GM19238 (cell line): Measurements from ENCODE around the gene NRG3.

ENCODE experiments used
- DNase-seq: peaks from one replicate; pipeline ENCODE4 v3.0.0; 2011; ENCODE audit warnings: low spot score; ENCODE audit not compliant: insufficient read length

Gene NRG3

DNA sequence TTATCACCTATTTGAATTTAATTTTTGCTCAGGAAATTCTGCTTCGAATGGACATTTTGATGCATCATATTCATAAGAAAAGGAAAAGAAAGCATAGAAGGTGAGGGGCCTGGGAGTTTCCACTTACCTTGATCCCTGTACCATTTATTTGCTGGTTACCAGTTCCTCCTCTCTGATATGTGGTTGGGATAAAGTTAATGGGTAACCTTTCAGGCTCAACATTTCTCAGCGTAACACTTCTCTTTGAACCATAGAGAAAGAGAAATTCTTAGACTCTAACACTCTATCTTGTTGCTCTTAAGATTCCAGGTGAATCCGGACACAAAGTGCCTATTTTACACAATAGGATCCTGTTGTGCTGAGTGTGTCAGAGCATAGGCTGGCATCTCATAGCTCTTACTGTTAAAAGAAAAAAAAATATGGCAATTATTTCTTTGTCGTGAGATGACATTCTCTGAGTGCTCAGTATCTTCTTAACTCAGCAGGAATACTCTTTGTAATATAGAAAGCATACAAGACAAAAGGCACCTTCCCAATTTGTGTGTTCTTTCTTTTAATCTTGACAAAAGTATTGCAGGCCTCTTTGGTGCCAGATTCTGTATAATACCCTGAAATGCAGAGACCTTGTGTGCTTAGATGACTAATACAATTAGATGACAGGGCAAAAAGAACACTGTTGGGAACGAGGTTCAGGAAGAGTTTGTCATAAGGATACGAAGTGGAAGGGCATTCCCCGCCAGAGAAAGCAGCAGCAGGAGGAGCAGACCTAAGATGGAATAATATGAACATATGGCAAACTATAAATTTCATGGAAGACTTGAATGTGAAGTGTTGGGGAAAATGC, 689.6 kb downstream of the NRG3 start:
- no peak for DNase-seq

DNA sequence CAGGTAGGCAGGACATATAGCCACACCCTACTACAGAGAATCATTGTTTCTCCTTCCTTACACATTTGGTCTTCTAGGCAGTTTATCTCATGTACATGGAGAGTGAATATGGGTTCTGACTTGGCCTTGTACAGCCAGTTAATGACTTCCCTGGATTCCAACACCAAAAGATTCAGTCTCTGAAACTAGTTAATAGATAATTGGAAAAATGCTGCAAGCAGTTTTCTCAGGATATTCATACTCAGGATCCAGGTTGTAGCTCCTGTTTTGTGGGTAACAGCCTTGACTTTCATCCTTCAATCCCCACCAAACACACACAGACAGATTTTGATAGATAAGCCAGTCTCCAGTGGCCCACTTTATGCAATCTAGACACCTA, 690.2 kb downstream of the NRG3 start:
- no peak for DNase-seq

DNA sequence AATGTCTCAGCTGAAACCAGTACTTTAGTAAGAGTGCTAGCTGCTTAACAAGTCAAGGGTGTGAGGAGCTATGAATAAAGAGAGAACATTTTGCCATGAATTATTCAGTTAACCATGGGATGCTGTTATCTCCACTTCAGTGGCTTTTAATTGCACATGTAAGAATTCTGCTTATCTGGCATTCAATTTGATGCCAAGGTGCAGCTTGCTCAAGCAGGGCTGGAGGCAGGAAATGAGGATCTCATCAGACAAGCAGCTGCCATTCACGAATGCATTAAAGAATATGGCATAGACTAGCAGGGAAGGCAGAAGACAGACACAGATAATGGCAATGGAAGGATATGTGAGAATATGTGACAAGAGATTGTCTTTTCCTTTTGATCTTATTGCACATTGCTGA, 697.8 kb downstream of the NRG3 start:
- no peak for DNase-seq

DNA sequence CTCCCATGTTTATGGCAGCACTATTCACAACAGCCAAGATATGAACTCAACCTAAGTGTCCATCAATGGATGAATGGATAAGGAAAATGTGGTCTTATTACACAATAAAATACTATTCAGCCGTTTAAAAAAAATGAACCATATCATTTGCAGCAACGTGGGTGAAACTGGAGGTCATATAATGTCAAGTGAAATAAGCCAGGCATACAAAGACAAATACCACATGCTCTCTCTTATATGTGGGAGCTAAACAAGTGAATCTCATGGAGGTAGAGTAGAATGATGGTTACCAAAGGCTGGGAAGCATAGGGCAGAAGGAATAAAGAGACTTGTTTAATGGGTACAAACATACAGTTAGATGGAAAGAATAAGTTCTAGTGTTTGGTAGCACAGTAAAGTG, 699.1 kb downstream of the NRG3 start:
- no peak for DNase-seq

DNA sequence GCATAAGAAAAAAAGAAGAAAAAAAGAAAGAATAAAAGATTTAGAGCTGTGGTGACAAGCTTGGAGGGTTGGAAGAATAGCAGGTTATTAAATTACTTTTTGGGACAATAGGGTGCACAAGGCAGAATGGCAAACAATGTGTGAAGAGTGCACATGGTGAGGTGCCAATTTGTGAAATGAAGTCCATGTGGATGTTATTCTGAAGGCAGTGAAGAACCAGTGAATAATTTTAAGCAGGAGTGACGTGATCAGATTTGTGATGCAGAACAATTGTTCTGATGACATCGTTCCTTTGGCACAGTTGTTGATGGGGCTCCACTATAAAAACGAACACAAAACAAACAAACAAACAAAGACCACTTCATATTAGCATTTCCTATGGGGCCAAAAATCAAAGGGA, 700.3 kb downstream of the NRG3 start:
- no peak for DNase-seq

DNA sequence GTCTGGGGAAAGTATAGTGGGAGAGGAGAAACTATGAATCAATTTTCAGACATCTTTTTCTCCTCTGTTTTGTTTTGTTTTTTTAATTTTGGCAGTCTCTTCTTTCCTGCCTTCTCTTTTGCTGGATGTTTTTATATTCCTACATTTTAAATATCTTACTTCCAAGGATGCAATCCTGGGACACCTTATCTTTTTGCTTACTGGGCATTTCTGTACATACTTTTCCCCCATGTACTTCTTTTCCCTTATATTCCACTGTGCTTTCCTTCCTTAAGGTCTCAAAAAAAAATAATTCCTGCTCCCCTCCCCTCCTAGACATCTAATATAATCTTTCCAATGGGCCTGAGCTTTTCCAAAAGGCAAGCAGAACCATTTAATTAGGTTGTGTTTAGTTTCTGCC, 701.1 kb downstream of the NRG3 start:
- DNase-seq, result no peak

DNA sequence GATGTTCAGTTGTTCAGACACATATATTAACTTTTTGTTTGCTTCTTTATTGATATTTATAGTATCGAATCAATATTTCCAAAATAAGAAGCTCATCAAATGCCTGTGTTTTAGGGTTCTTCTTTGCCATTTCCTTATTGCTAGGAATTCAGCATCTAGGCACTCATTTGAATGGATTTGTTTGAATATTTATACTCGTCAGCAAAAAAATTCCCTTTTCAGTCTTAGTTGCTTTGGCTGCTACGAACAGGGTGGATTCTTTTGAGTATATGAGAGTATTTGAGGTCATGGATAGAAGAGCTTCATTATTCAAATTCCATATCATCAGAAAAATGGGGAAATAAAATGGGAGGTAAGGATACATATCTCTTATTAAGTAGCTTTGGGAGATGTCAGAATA, 706.9 kb downstream of the NRG3 start:
- no peak for DNase-seq

DNA sequence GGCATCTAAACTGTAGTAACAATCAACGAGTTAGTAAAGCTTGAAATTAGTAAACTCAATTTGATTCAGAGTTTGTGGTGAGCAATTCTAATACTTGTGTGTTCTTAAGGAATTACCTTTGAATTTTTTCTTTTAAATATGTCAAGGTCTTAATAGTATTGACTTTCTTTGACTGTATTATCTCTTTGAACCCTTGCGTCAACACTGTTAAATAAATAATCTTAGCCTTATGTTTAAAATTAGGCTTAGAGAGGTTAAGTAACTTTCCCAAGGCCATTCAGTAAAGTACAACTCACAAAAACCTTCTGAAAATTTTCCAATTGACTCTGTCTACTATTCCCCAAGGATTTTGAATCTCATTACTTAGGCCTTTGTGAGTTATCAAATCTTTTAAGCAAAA, 716.4 kb downstream of the NRG3 start:
- DNase-seq, result no peak

DNA sequence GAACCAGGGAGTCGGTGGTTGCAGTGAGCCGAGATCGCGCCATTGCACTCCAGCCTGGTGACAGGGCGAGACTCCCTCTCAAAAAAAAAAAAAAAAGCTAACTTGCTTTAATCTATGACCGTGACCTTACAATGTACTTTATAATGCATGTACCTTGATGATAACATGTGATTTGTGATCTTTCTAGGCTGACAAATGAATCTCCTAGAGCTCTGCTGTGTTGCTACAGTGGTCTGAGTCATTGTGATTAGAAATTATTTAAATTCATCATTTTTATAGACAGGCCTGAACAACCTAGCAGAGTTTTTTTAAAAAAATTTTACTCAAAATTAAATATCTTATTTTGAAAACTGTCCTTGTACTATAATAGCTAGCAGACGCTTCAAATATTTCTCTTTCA, 722.8 kb downstream of the NRG3 start:
- no peak for DNase-seq

DNA sequence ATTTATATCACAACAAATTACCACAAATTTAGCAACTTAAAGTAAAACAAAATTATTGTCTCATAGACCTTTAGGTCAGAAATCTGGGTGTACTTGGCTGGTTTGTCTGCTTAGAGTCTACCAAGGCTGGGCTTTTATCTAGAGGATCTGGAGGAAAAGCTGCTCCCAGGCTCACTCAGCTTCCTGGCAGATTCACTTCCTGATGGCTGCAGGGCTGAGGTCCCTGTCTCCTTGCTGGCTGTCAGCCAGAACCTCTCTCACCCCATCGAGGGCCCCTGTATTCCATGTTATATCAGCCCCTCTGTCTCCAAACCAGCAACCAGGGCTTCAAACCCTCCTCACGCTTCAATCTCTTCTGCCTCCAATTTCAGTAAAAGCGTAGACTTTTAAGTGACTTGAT, 734.9 kb downstream of the NRG3 start:
- no peak for DNase-seq

DNA sequence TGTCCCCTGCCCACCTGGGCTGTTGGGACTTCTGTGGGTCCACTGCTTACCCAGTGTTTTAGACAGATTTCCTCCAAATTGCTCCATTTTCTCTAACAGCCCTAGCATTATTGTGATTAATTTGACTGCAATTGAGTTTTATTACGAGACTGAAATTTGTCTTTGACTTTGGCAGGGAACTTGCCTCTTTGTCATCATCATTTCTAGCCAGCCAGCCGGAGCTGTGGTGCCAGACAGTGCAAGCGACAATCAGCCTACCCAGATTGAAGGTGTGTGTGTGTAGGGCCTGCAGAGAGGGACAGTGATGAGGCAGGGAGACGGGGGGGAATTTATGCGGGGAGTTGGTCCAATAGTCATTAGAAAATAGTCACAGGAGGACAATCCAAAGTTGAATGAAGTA, 743.0 kb downstream of the NRG3 start:
- no peak for DNase-seq

DNA sequence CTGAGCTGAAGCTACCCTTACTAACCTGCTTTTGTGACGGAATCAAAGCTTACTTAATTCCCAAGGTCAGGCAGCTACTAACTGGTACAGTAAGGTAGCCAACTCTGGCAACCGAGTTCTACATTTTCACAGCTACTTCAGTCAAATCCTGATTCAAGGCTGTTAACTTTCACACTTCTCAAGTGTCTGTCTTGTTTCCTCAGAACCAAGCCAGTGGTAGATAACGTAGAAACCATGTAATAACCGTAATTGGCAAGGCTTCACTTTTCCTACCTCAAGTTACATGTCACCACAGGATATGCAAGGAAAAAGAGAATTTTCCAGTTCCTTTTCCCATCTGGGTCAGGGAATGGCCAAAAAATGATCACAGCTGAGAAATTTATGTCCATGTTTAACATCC, 746.7 kb downstream of the NRG3 start:
- no peak for DNase-seq

DNA sequence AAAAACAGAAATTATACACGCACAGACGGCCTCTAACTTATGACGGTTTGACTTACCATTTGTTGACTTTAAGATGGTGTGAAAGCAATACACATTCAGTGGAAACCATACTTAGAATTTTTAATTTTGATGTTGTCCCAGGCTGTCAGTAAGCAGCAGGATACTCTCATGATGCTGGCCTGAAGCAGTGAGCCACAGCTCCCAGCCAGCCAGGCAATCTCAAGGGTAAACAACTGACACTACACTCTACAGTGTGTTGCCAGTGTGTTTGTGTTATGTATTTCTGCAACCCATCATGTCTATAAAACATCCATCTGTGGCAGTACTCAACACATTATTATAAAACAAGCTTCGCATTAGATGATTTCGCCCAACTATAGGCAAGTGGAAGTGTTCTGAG, 747.5 kb downstream of the NRG3 start:
- no peak for DNase-seq

DNA sequence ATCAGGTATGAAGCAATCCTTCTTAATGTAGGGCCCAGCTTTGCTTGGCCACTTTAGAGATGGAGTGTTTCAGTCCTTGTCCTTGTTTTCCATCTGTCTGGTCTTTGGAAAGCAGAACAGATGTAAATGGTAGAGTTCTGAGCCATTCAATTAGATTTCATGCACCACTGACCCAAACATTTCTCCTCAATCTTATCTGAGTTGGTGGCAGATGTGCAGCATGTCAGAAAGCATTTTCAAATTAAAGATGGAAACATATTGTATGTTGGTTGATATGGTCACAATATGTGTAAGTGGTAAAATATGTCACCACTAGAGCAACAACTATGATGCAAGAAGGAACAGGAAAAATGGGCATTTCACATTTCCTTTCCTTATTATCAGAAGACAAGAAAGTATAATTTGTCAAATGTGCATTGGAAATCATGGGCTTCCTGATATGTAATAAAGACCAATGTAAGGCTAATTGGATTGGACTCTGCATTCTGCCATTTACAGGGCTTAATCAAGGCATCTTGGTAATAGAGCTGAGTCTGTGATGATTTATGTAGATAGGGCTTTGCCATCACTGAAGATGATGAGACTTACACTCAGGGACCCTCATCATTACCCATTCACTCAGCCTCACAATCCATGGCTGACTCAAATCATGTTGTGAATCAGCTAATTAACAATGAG, 750.7 kb downstream of the NRG3 start:
- no peak for DNase-seq

DNA sequence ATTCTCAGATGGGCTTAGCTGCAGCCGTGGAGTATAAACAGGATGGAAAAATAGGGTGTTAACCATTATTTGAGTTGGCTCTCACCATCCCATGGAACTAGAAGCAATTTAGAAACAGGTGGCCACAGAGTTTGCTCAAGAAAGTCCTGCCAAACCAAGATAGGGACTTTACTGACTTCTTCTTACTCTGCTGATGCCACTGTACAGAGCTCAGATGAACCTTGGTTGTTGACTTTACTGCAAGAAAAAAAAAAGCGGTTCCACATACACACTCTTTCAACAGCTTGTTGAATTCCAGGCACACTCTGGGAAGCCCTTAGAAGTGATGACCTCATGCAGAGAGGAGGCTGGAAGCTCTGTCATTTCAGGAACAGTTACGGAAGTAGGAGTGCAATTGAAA, 753.4 kb downstream of the NRG3 start:
- no peak for DNase-seq

DNA sequence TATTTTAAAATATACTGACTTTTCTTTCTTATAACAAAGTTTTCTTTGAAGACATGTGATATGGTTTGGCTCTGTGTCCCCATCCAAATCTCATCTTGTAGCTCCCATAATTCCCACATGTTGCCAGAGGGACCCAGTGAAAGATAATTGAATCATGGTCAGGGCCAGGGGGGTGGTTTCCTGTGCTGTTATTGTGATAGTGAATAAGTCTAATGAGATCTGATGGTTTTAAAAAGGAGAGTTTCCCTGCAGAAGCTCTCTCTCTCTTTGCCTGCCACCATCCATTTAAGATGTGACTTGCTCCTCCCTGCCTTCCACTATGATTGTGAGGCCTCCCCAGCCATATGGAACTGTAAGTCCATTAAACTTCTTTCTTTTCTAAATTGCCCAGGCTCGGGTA, 768.1 kb downstream of the NRG3 start:
- no peak for DNase-seq

DNA sequence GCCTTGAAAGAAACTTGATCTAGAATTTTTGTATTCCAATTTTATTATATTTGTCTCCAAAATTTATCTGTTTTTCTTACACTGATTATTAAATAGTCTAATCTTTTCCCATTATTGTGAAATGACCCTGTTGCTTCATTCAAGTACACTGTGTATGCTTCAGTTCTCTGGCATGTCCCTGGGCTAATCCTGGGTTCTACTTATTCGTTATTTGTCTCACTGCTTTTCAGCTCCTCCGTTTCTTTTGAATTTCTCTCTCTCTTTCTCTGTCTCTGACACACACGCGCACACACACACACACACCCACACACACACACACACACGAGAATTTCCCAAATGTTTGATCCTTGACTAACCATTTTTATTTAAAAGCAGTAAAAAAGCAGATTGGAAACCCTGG, 768.6 kb downstream of the NRG3 start:
- no peak for DNase-seq

DNA sequence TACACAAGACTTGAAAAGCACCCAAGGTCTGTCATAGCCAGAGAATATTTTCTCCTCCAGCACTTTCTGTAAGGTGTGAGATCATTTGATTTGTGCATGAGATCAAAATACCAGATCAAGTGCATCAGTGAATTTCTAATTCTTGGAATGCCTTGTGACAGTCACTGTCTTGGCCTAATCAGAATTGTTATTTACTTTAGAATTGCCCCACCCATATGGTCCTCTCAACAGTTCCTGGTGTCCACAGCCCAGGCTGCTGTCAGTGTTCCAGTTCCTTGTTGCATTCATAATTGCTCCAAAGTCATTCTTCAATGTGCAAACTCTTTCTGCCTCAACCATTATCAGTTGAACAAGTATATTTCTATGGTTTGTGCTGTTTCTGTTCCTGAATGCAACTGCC, 770.2 kb downstream of the NRG3 start:
- no peak for DNase-seq

DNA sequence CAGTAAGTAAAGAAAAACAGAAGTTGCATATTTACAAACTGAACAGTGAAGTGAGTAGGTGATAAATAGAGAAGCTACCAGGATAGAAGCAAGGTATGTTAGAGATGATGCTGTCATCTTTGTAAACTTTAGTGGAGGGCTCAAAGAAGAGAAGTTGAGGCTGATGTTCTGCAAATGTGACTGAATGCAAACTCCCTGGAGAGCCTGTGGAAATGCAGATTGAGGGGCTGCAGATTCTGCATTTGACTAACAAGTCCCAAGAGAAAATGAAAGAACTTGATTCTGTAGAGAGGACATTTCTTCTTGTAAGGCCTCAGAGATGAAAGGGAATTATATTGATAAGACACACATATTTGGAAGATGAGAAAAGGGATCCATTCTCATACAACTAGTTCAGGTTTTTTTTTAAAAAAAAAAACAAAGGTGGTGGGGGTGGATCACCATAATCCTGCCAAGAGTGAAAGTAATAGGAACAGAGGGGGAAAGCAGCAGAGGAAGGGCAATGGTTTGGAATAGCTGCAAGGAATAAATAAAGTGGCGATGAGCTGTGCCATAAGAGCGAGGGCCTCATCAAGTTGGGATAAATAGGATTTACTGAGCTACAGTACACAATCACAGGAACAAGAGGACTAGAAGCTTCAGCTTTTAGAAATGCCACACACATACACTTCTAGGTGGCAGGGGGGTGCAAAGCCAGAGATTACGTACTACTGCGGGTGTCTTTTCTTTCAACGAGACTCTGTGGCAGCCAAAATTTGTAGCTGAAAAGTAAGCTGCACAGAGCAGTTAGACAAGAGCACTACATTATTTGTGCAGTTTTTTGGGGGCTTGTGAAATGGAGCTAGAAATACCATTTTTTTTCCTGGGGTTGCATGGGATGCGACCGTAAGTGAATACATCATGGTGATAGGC, 778.5 kb downstream of the NRG3 start:
- no peak for DNase-seq

DNA sequence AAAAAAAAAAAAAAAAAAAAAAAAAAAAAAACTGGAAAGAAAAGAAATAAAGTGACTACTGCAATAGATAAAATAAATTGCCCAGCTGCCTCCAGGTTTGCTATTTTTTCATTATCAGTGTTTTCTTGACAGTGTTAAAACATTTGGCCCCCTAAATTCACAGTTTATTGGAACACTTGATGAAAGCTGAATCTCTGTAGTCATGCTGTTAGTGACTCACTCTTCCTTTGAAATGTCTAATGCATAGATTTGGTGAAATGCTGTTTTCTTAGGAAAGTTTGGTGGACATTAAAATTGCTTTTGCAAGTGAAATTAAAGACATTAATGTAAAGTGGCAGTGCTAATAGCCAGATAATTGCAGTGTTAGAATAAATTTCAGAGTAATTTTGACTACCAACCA, 785.2 kb downstream of the NRG3 start:
- DNase-seq, result no peak

DNA sequence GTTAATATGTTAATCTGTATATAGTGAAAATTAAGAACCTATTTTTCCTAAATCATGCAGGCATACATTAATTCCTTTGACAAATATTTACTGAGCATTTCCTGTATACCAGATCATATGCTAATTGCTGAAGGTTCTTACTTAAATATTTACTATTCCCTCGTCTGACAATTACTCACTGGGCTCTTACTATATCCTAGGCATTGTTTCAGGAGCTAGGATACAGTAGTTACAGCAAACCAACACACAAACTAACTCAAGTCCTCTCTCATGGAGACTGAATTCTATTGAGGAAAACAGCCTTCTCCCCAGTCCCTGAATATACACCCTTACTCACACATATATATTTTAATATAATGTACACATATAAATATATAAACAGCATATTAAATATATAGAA, 786.0 kb downstream of the NRG3 start:
- DNase-seq, result no peak

DNA sequence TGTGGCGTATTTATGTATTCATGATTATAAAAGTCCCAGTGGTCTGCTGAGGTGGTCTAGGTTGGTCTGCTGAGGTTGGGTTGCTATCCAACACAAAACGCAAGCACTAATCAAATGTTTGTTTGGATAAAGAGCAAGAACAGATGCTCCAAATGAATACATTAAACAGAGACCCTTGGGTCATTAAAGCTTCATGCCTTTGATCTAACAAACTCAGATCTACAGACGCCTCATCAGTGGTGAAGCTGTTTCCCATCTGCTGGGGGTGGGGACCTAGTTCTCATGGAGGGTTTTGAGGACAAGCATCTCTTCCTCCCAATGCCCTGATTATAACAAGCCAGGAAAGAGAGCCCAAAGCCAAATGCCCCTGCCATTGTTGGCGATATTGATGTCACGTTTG, 786.7 kb downstream of the NRG3 start:
- no peak for DNase-seq
